Caco-2 (cell line): Measurements from ENCODE around the gene DDX39A. TPM values are rescaled to one million over a fixed set of nuclear protein-coding genes. Genes with fewer than 3 reads are reported as not detected.
"Not testable (repeated sequence)": the region's sequence is repeated elsewhere in the genome, so short reads cannot be mapped to it uniquely, and the experiment has no call there.

Experiments
- BruUV-seq: library from RNA; stranded (reverse); fragments of 400-500 nt; replicated peaks from 2 replicates; lab custom pipeline; 2021; lab: Mats Ljungman, UMichigan
- CTCF ChIA-PET: fragments of 300-600 bp; sonication (Branson Sonifier 250); formaldehyde crosslinking; loops from one replicate; lab custom pipeline; 2022; ENCODE audit warnings: antibody characterized with exemption; lab: Charles Lee
- POLR2A ChIA-PET: fragments of 300-600 bp; sonication (Branson Sonifier 250); formaldehyde crosslinking; loops from one replicate; lab custom pipeline; 2022; ENCODE audit warnings: antibody characterized with exemption; lab: Charles Lee
- DNase-seq, 2 experiments: peaks; one replicate each; pipeline versions ENCODE4 v3.0.0 to v3.0.0-alpha.2; 2020 to 2022
- H3K27me3 ChIP-seq: replicated peaks from 2 replicates; pipeline ENCODE4 v1.6.0; 2011; ENCODE audit warnings: low read length; ENCODE audit not compliant: control insufficient read depth, insufficient read depth
- H3K36me3 ChIP-seq: 2 replicates; pipeline ENCODE4 v1.5.1; 2011; ENCODE audit warnings: low read length; ENCODE audit not compliant: control insufficient read depth, insufficient read depth
- H3K4me1 ChIP-seq: fragments of 250-450 bp; sonication (Bioruptor Pico); 2 replicates; pipeline ENCODE4 v1.5.1; 2020; ENCODE audit warnings: mild to moderate bottlenecking
- H3K4me3 ChIP-seq: 2 replicates; pipeline ENCODE4 v1.5.1; 2011; ENCODE audit warnings: low read depth, mild to moderate bottlenecking, control low read depth, low read length
- H3K9me3 ChIP-seq: fragments of 250-450 bp; sonication (Bioruptor Pico); 2 replicates; pipeline ENCODE4 v1.5.1; 2020; ENCODE audit warnings: mild to moderate bottlenecking, moderate library complexity
- H3K27ac Mint-ChIP-seq: one replicate; pipeline ENCODE4 v1.8.0; 2022; ENCODE audit warnings: mixed read lengths; ENCODE audit not compliant: unreplicated experiment
- H3K27me3 Mint-ChIP-seq: one replicate; pipeline ENCODE4 v1.8.0; 2022; ENCODE audit warnings: mixed read lengths; ENCODE audit not compliant: insufficient read depth, unreplicated experiment
- H3K36me3 Mint-ChIP-seq: one replicate; pipeline ENCODE4 v1.8.0; 2022; ENCODE audit warnings: mild to moderate bottlenecking, mixed read lengths; ENCODE audit not compliant: insufficient read depth, unreplicated experiment
- H3K4me1 Mint-ChIP-seq: one replicate; pipeline ENCODE4 v1.8.0; 2022; ENCODE audit warnings: low read depth, mixed read lengths; ENCODE audit not compliant: unreplicated experiment
- H3K4me3 Mint-ChIP-seq: one replicate; pipeline ENCODE4 v1.8.0; 2022; ENCODE audit warnings: mild to moderate bottlenecking, moderate library complexity, mixed read lengths; ENCODE audit not compliant: unreplicated experiment
- H3K9me3 Mint-ChIP-seq: one replicate; pipeline ENCODE4 v1.8.0; 2022; ENCODE audit warnings: mixed read lengths; ENCODE audit not compliant: unreplicated experiment
- intact Hi-C: fragments of 100-400 bp; cut with micrococcal nuclease; formaldehyde crosslinking; loops from one replicate; pipeline ENCODE4 v1.10.0; 2022; ENCODE audit not compliant: unreplicated experiment
- total RNA-seq: library from RNA; stranded (reverse); gene quantifications from 2 replicates; pipeline ENCODE4 v1.2.3, GENCODE V29; 2022
- TF ChIP-seq, protein P1 (sequence below), 2 experiments: fragments of 200-600 bp in 1 of 2; IDR thresholded peaks; 1 replicate in 1 of 2; 2 replicates in 1 of 2; pipeline versions ENCODE4 v1.5.1 to v1.8.0; 2011 to 2022; ENCODE audit warnings: antibody characterized with exemption in 1 of 2, control low read depth in 1 of 2, inconsistent platforms in 1 of 2, low read depth in 1 of 2, low read length in 1 of 2, mild to moderate bottlenecking in 1 of 2, moderate library complexity in 1 of 2; ENCODE audit not compliant: insufficient read depth in 1 of 2, severe bottlenecking in 1 of 2, unreplicated experiment in 1 of 2

DDX39A gene
- total RNA-seq, 1 experiment from 2014 or later = 118 TPM

DNA sequence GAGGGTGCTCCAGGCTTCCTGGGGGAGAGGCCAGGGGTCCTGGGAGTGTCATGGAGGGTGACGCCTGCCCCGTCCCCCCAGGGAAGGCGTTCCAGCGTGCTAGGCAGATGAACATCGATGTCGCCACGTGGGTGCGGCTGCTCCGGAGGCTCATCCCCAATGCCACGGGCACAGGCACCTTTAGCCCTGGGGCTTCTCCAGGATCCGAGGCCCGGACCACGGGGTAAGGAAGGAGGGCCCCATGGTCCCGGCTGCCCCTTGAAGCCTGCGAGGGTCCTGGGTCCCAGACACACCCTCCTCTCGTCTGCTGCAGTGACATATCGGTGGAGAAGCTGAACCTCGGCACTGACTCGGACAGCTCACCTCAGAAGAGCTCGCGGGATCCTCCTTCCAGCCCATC is 44.6 kb upstream of the DDX39A start:
- Mint-ChIP-seq H3K4me3 (no peak overlapping the region), H3K36me3 (peaks cover 12% of the 10 kb centered on the region), H3K4me1 (no peaks in the 10 kb centered on the region), H3K27ac (no peak overlapping the region), H3K9me3 (no peaks in the 10 kb centered on the region), H3K27me3 (no peaks in the 10 kb centered on the region)
- no TSS peak for BruUV-seq
- DNase-seq = no peak
- ChIA-PET CTCF (no interaction called here), POLR2A (no interaction called here)
- intact Hi-C loops = no loop called here
- Histone ChIP-seq H3K27me3 (no peaks in the 10 kb centered on the region), H3K4me3 (no peak overlapping the region), H3K4me1 (no peaks in the 10 kb centered on the region), H3K36me3 (no peaks in the 10 kb centered on the region), H3K9me3 (no peaks in the 10 kb centered on the region)
- TF ChIP-seq, protein P1, sequence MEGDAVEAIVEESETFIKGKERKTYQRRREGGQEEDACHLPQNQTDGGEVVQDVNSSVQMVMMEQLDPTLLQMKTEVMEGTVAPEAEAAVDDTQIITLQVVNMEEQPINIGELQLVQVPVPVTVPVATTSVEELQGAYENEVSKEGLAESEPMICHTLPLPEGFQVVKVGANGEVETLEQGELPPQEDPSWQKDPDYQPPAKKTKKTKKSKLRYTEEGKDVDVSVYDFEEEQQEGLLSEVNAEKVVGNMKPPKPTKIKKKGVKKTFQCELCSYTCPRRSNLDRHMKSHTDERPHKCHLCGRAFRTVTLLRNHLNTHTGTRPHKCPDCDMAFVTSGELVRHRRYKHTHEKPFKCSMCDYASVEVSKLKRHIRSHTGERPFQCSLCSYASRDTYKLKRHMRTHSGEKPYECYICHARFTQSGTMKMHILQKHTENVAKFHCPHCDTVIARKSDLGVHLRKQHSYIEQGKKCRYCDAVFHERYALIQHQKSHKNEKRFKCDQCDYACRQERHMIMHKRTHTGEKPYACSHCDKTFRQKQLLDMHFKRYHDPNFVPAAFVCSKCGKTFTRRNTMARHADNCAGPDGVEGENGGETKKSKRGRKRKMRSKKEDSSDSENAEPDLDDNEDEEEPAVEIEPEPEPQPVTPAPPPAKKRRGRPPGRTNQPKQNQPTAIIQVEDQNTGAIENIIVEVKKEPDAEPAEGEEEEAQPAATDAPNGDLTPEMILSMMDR (IDR thresholded peaks at IDR 0.05; ENCODE audit: insufficient read depth in 1 of 2, low read depth in 1 of 2, low read length in 1 of 2, severe bottlenecking in 1 of 2, unreplicated experiment in 1 of 2) = no peak

DNA sequence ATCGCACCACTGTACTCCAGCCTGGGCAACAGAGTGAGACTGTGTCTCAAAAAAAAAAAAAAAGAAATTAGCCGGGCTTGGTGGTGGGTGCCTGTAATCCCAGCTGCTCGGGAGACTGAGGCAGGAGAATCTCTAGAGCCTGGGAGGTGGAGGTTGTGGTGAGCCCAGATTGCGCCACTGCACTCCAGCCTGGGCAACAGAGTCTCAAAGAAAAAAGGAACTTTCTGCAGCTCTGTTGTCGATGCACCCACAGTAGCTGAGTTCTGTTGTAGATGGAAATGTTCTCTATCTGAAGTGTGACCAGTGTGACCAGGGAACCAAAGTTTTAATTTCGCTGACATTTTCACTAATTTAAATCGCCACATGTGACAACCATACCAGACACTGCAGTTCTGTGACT is 43.3 kb upstream of the DDX39A start:
- H3K4me3 Mint-ChIP-seq, intact Hi-C loops, H3K4me3 ChIP-seq, DNase-seq, H3K27ac Mint-ChIP-seq, H3K9me3 ChIP-seq, H3K4me1 ChIP-seq, CTCF ChIA-PET, POLR2A ChIA-PET, H3K27me3 Mint-ChIP-seq, H3K36me3 ChIP-seq, H3K27me3 ChIP-seq, H3K4me1 Mint-ChIP-seq, BruUV-seq, H3K9me3 Mint-ChIP-seq: not testable (repeated sequence)
- peaks cover 12% of the 10 kb centered on the region for H3K36me3 Mint-ChIP-seq

DNA sequence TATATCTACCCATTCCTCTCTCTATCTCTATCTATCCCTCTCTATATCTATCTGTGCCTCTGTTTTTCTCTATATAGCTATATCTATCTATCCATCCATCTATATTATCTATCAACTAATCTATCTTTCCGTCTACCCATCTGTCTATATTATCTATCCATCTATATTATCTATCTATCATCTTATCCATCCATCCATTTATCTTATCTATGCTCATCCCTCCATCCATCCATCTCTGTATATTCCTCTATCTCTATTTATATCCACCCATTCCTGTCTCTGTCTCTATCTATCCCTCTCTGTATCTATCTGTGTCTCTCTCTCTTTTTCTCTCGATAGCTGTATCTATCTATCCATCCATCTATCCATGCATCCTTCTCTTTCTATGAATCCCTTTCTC is 41.8 kb upstream of the DDX39A start:
- Histone ChIP-seq H3K36me3 (no peaks in the 10 kb centered on the region; the same call in 1 of the 2 replicates), H3K27me3 (no peaks in the 10 kb centered on the region), H3K9me3 (no peaks in the 10 kb centered on the region), H3K4me1 (no peaks in the 10 kb centered on the region), H3K4me3 (no peak overlapping the region)
- no peak for DNase-seq
- no peaks in the 10 kb centered on the region for H3K9me3 Mint-ChIP-seq
- TF ChIP-seq, protein P1 (IDR thresholded peaks at IDR 0.05; ENCODE audit: insufficient read depth in 1 of 2, low read depth in 1 of 2, low read length in 1 of 2, severe bottlenecking in 1 of 2, unreplicated experiment in 1 of 2) = no peak
- BruUV-seq = no TSS peak
- no peaks in the 10 kb centered on the region for H3K27me3 Mint-ChIP-seq
- no peaks in the 10 kb centered on the region for H3K4me1 Mint-ChIP-seq
- H3K27ac Mint-ChIP-seq = no peak overlapping the region
- intact Hi-C loops = no loop called here
- ChIA-PET CTCF (no interaction called here), POLR2A (no interaction called here)
- peaks cover 8% of the 10 kb centered on the region for H3K36me3 Mint-ChIP-seq
- H3K4me3 Mint-ChIP-seq = no peak overlapping the region

DNA sequence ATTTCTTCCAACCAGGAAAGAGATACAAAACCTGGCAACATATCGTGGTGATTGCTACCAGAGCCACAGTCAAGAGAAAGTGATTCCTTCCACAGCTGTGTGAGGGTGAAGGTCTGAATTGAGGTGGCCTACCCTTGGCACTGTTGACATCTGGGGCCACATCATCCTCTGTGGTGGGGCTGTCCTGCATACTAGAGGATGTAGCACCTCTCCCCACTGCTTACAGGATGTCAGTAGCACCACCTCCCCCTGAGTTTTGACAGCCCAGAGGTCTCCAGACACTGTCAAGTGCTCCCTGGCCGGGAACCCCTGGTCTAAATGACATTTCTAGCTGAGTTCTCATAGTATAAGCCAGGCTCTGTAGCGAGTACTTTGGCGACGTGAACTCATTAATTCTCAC is 40.6 kb upstream of the DDX39A start:
- Mint-ChIP-seq H3K9me3 (no peaks in the 10 kb centered on the region), H3K4me3 (no peak overlapping the region), H3K4me1 (no peaks in the 10 kb centered on the region), H3K27me3 (no peaks in the 10 kb centered on the region), H3K36me3 (peaks cover 6% of the 10 kb centered on the region), H3K27ac (no peak overlapping the region)
- Histone ChIP-seq H3K4me3 (no peak overlapping the region), H3K4me1 (no peaks in the 10 kb centered on the region), H3K27me3 (no peaks in the 10 kb centered on the region), H3K9me3 (no peaks in the 10 kb centered on the region), H3K36me3 (no peaks in the 10 kb centered on the region; the same call in 1 of the 2 replicates)
- no TSS peak for BruUV-seq
- CTCF ChIA-PET = no interaction called here
- intact Hi-C loops = no loop called here
- POLR2A ChIA-PET = no interaction called here
- TF ChIP-seq, protein P1 (IDR thresholded peaks at IDR 0.05; ENCODE audit: insufficient read depth in 1 of 2, low read depth in 1 of 2, low read length in 1 of 2, severe bottlenecking in 1 of 2, unreplicated experiment in 1 of 2) = no peak
- DNase-seq = no peak

DNA sequence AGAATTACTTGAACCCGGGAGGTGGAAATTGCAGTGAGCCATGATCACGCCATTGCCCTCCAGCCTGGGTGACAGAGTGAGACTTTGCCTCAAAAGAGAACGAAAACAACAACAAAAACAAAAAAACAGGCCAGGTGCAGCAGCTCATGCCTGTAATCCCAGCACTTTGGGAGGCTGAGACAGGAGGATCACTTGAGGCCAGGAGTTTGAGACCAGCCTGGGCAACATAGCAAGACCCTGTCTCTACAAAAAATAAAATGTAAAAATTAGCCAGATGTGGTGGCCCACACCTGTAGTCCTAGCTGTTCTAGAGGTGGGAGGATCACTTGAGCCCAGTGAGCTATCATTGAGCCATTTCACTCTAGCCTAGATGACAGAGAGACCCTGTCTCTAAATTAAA is 33.2 kb upstream of the DDX39A start:
- H3K27ac Mint-ChIP-seq = not testable (repeated sequence)

More for the DNA sequence above, 33.2 kb upstream of the DDX39A start:
- DNase-seq, H3K4me1 Mint-ChIP-seq, BruUV-seq, H3K4me3 ChIP-seq, H3K27me3 ChIP-seq, intact Hi-C loops, H3K36me3 ChIP-seq, H3K4me1 ChIP-seq, H3K9me3 Mint-ChIP-seq, H3K4me3 Mint-ChIP-seq, POLR2A ChIA-PET, H3K27me3 Mint-ChIP-seq, CTCF ChIA-PET, H3K9me3 ChIP-seq: not testable (repeated sequence)
- H3K36me3 Mint-ChIP-seq = peaks cover 17% of the 10 kb centered on the region
